HG03575 (cell line): Measurements from ENCODE around the gene MIDN.

Experiments
- ATAC-seq: cut with Tn5 transposase; IDR thresholded peaks from one replicate; pipeline ENCODE4 v1.9.1; 2021; ENCODE audit not compliant: unreplicated experiment, insufficient number of reproducible peaks, low FRiP score; ENCODE audit errors: extremely low read depth

Gene MIDN

GRCh38 chr19:1229924-1230782, 18.2 kb upstream of the MIDN start:
- ATAC-seq = no peak

GRCh38 chr19:1230783-1231489, 17.4 kb upstream of the MIDN start:
- no peak for ATAC-seq

GRCh38 chr19:1231729-1232637, 16.4 kb upstream of the MIDN start:
- ATAC-seq = no peak

GRCh38 chr19:1232652-1233072, 15.7 kb upstream of the MIDN start:
- ATAC-seq = no peak

GRCh38 chr19:1233115-1233667, 15.2 kb upstream of the MIDN start:
- ATAC-seq = no peak

- no peak for ATAC-seq
Observed at GRCh38 chr19:1234051-1234954, 14.1 kb upstream of the MIDN start.

- ATAC-seq = no peak
Observed at GRCh38 chr19:1234955-1235380, 13.4 kb upstream of the MIDN start.

GRCh38 chr19:1235625-1236538, 12.5 kb upstream of the MIDN start:
- ATAC-seq = no peak

GRCh38 chr19:1236576-1236975, 11.8 kb upstream of the MIDN start:
- ATAC-seq = no peak

GRCh38 chr19:1237027-1237659, 11.2 kb upstream of the MIDN start:
- ATAC-seq = no peak

GRCh38 chr19:1237754-1238368, 10.5 kb upstream of the MIDN start, which contains the start of gene CBARP:
TSS of gene CBARP (minus strand) at chr19:1238005. CDS start at chr19:1236100, 1,905 bp downstream.
- ATAC-seq = no peak

- ATAC-seq = no peak
Observed at GRCh38 chr19:1238369-1239303, 9.7 kb upstream of the MIDN start.

- ATAC-seq = no peak
Observed at GRCh38 chr19:1239420-1239795, 9.0 kb upstream of the MIDN start.

GRCh38 chr19:1239796-1240737, 8.3 kb upstream of the MIDN start:
- ATAC-seq = no peak
